Stimulated activated CD4-positive, alpha-beta T cell treated with anti-CD3 and anti-CD28 coated beads, Interleukin-12 subunit alpha, Interleukin-12 subunit beta, amount 100 ng/mL, for 4 hours (primary cell): ENCODE data around the gene SIL1.
"Not testable (repeated sequence)": the region's sequence is repeated elsewhere in the genome, so short reads cannot be mapped to it uniquely, and the experiment has no call there.

Experiments used
- DNase-seq: peaks from one replicate; pipeline ENCODE4 v3.0.0-alpha.2; 2020

SIL1 gene

DNA sequence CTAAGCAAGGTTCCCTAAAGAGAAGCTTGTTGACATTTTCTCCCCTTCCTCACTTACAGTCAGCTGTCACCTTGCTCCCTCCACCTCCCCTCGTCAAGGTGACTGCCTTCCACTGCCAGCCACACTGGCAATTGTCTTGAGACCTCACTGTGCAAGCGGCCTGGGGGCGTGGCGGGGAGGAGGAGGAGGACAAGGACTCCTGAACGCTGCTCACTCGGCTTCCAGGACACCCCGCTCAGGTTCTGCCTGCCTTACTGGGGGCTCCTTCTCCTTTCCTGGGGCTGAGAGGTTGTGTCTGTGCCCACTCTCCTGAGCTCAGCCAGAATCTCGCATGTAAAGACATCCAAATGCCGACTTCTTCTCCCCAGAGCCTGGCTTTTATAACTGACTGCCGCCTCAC lies 262.7 kb downstream of the SIL1 start:
- DNase-seq = no peak

DNA sequence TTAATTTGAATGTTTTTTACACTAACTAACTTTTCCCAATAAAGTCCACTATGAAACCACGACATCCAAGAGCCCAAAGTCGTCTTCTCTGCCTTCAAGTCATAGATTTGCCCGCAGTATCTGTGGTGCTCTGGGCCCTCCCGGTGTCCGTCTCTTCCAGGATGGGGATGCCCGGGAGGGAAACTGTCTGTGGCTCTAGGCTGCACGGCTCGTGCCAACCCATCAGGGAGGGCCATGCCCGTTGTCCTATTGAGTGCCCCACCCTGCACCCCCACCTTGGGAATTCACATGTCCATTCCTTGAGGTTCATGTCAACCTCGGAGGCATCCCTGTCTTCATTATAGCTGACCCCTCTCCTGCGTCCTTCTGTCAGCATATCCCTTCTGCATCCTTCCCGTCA lies 263.2 kb downstream of the SIL1 start:
- DNase-seq = no peak

DNA sequence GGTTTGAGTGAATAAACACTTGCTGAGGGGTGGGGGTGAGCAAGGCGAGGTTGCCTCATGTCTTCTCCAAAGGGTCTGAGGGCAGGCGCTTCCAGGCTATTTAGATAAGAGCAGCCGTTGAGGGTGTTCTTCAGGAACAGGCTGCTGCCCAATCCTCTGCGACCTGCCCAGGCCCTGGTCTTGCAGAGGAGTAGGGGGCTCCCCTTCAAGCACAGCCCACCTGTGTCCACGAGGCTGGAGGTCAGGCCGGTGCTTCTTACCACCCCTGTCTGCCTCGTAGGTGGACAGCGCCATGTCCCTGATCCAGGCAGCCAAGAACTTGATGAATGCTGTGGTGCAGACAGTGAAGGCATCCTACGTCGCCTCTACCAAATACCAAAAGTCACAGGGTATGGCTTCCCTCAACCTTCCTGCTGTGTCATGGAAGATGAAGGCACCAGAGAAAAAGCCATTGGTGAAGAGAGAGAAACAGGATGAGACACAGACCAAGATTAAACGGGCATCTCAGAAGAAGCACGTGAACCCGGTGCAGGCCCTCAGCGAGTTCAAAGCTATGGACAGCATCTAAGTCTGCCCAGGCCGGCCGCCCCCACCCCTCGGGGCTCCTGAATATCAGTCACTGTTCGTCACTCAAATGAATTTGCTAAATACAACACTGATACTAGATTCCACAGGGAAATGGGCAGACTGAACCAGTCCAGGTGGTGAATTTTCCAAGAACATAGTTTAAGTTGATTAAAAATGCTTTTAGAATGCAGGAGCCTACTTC lies 264.5 kb downstream of the SIL1 start:
- DNase-seq = no peak

DNA sequence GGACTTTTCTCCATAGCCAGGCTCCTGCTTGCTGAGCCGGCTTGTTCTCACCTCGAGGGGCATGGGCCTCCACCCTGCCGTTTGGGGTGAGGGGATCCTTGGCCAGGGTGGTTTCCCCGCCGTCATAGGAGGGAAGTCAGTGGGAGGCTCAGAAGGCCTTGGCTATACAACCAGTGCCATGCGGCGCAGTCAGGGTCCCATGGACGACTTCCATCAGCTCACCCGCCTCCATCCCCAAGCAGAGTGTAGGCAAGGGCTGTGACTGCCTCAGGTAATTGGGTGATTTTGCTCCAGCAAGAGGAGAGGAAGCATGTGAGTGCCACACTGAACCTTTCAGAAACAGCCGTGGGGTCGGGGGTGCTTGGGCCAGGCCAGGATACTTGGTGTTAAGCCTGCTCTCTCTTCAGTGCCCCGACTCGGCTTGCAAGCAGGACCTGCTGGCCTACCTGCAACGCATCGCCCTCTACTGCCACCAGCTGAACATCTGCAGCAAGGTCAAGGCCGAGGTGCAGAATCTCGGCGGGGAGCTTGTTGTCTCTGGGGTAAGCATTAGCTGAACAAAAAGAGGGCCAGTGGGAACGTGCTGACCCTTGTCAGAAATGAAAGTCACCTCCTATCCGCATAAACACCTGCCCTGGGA lies 265.9 kb downstream of the SIL1 start:
- DNase-seq = no peak

DNA sequence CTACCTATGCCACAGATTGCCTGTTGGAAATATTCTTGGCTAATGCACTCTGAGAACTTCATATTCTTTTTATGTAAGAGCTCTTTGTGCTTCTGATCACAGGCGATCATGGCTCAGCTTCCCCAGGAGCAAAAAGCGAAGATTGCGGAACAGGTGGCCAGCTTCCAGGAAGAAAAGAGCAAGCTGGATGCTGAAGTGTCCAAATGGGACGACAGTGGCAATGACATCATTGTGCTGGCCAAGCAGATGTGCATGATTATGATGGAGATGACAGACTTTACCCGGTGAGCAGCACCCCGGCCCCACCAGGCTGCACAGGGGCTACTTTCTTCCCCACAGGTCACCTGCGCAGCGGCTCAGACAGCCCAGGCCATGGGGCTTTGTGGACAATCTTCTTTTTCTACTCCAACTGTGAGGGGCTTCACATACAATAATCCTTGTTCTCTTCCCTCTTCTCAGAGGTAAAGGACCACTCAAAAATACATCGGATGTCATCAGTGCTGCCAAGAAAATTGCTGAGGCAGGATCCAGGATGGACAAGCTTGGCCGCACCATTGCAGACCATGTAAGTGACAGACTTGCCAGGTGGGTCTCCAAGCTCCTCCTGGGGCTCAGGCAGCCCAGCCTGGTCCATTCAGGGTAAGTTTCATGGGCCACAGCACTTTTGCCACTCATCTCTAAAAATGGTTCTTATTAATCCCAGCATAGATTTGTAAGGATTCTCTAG lies 267.6 kb downstream of the SIL1 start:
- DNase-seq = no peak

DNA sequence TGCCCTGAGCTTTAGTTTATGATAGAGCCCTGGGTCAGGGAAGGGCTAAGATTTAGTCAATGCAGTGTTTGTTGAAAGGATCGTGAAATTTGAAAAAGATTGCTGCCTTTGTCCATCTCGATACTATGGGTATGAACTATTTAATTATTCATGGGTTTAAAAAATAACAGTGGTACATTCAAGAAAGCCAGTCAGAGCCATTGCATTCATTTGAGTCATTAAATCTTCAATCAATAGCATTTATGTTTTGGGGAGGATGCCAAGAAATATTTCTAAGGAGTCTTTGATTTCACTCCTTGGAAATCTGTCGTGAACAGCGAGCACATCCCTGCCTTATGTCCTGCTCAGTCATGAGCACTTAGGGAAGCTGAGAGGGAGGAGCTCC lies 268.6 kb downstream of the SIL1 start:
- DNase-seq = no peak

DNA sequence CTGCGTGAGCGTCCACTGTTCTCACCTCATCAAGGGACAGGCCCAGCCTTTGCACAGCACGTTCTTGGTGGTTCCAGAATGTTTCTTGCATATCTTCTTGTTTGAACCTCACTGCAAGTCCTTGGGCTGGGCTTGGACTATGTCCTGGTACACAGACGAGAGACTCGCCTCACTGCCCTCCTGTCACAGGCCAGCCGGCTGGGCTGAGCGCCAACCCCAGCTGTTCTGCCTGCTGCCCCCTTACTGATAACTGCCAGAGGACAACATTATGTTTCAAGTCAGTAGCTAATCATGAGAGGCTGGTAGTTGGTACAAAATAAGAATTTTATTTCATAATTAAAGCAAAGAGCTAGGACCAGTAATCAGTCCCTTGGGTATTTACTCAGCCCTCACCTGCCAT lies 270.2 kb downstream of the SIL1 start:
- no peak for DNase-seq

DNA sequence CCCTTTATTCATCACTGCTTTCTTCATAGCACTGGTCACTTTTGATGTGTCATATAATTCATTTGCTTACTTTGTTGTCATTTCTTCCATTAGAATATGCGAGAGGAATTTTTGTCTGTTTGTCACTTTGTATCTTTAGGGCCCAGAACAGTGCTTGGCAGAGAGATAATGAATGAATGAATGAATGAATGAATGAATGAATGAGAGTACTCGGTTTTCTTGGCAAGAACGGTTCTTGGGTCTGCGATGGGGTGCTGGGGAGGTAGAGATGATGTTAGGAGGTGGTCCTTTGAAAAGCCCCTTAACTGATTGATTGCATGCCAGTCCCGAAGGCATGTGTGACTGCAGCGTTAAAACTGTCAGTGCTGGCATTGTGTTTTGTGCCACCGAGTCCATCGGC lies 270.6 kb downstream of the SIL1 start:
- DNase-seq = no peak

DNA sequence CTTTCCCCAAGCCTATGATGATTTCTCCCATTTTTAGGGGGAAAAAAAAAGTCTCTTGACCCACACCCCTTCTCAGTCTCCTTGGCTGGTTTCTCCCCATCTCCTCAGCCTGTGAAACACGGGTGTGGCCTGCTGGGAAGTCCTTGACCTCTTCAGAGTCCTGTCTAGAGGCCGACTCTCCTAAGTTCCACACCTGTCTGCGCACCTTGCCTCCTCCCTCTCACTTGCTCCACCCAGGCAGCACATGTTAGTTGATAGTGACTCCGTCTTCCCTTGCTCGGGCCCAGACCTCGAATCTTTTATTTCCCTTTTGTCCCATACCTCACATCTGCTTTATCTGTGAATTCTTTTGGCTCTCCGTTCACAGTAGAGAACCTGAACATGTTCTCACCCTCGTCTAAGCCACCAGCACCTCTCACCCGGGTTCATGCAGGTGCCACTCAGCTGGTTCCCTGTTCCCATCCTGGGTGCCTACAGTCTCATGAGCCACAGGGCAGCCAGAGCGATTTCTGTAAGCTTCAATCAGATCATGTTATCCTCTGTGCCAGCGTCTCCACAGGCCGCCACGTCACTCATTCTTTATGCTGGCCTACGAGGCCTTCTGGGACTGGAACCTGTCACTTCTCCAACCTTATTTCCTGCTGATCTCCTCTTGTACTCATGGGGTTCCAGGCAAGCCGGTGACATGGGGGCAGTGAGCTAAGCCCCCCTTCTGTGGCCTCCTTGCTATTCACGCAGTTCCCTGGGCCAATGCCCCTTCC lies 271.3 kb downstream of the SIL1 start:
- no peak for DNase-seq

DNA sequence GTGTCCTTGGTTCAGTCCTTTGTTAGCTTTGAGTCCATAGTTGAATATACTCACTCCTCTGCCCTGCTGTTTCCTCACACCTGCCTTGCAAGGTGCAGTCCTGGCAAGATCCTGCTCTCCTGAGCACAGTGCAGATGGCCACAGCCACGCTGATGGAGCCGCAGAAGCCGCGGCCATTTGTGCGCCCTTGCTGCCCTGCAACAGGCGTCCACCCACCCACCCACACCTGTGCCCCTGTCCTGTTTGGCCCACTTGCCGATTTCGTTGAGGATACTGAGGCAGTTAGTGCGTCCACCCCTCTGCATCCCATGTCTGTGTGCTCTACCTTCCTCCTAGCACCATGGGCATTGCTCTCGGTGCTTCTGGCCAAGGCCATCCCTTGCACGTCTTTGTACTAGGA lies 271.9 kb downstream of the SIL1 start:
- no peak for DNase-seq

DNA sequence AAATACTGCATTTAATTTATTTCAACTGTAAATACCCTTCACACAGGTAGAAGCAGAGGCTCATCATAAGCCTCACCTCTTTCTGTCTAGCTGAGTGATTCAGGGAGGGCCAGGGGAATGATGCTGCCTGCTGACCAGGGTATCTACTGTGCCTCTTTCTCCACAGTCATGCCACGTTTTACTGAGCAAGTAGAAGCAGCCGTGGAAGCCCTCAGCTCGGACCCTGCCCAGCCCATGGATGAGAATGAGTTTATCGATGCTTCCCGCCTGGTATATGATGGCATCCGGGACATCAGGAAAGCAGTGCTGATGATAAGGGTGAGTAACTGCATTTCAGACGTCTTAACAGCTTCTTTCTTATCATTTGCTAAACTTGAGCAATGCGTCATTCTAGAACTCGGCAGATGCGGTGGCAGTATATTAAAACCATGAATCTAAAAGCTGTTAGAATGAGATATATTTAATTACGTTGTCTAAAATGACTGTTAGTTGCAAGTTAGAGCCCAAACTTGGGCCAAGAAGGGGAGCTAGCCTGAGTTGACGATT lies 273.0 kb downstream of the SIL1 start:
- no peak for DNase-seq

DNA sequence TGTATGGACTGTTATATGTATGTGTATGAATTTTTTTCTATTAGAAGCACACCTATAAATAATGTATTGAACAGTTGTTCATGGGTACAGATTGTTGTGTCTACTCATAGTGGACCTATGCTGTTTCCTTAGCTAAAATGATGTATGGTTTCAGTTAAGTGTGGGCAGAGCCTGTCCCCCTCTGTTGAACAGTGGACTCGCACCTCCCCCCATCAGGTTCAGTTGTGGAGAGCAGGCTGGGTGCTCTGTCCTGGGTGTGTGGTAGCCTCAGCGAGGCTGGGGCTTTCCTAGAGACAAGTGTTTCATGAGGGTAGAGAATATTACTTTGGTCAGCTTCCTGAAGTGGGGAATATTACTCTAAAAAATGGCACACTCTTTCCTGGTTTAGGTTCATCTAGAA lies 275.7 kb downstream of the SIL1 start:
- DNase-seq = no peak

DNA sequence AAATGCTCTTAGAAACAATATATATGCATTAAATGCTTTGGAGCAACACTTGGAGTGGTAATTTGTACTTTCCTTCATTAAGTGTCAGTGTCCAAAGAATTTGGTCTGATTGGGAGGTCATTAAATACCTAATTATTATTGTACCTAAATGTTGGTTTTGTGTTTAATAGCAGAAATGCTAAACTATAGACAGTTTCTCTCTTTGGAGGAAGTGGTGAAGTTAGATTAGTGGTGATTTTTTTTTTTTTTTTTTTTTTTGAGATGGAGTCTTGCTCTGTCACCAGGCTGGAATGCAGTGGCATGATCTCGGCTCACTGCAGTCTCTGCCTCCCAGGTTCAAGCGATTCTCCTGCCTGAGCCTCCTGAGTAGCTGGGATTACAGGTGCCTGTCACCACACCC lies 276.8 kb downstream of the SIL1 start:
- DNase-seq = not testable (repeated sequence)

DNA sequence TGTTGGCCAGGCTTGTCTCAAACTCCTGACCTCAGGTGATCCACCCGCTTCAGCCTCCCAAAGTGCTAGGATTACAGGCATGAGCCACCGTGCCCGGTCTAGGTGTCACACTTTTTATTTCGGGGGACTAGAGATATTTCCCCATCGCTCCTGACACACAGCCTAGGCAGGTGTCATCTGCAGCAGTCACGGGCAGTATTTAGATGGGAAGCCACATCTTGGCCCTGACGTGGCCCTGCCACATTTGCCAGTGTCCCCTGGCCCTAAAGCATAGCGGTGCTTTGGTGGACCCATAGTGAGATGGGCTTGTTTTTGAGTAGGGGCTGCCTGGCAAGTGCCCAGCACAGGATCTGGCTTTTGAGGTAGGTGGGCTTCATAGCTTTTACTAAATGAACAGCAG lies 278.0 kb downstream of the SIL1 start:
- no peak for DNase-seq

DNA sequence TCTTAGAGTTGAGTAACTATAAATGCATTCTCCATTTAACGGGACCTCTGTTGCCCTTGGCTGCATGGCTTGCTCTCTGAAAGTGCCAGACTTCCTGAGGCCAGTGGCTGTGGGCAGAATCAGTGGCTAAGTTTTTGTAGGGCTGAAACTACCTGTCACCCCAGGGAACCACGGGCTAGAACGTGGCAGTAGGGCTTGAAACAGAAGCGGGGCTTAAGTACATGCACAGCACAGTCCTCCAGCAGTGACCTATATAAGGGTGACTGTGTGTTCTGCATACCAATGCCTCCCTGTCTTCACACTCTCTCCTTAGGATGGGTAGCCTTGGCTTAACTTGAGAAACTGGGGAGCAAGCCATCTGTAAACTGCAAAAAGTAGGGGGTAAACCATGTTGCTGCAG lies 279.5 kb downstream of the SIL1 start:
- DNase-seq = no peak

DNA sequence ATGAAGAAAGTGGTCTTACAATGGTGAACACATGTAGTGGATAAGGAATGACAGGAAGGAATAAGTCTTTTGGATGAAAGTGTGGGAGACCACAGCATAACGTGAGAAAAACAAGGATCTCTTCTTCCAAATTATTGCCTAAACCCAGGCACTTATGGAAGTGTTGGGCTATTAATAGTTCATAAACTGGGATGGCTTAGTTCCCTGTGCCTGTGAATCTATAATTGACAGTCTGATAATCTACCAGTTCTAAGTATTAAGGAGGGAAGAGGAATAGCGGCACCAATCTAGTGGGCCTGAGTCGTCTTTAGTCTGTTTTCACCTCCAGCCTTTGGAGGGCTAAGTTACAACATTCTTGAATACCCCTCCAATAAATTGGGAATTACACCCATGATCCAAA lies 283.8 kb downstream of the SIL1 start:
- no peak for DNase-seq

DNA sequence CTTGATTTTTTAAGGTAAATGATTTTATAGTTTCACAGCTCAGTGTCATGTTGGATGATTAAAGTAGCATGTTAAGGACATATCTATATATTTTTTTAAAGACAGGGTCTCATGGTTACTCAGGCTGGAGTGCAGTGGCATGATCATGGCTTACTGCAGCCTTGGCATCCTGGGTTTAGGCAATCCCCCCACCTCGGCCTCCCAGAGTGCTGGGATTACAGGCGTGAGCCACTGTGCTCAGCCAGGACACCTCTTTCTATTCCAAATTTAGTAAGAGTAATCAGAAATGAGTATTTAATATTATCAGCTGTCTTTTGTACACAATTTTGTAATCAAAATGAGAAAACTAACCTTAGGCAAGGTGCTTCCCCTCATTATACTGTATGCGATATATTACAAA lies 284.4 kb downstream of the SIL1 start:
- DNase-seq = no peak

DNA sequence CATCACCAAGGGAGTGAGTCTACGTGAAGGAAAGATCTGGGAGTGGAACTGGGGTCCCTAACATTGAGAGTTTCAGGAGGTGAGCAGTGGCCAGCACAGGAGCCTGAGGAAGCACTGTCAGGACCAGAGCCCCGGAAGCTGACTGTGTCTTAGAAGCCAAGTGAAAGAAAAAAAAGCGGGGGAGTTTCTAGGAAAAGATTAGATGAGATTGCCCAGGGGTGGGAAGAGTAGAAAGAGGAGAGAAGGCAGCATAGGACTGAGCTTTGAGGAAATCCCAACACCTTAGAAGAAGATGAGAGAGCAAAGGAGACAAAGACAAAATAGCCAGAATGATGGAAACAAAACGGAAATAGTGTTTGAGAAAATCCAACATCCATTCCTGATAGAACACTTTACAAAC lies 286.1 kb downstream of the SIL1 start:
- no peak for DNase-seq

DNA sequence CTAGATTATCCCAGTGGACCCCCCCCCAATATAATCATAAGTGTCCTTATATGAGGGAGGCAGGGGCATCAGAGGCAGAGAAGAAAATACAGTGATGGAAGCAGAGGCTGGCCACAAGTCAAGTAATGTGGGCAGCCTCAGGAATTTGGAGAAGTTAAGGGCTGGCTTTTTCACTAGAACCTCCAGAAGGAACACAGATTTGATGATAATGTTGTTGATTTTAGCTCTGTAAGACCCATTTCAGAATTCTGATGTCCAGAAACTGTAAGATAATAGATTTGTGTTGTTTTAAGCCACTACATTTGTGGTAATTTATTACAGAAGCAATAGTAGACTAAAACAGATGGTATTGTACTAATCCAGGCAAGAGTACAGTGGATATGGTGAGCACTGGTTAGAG lies 286.7 kb downstream of the SIL1 start:
- DNase-seq = no peak

DNA sequence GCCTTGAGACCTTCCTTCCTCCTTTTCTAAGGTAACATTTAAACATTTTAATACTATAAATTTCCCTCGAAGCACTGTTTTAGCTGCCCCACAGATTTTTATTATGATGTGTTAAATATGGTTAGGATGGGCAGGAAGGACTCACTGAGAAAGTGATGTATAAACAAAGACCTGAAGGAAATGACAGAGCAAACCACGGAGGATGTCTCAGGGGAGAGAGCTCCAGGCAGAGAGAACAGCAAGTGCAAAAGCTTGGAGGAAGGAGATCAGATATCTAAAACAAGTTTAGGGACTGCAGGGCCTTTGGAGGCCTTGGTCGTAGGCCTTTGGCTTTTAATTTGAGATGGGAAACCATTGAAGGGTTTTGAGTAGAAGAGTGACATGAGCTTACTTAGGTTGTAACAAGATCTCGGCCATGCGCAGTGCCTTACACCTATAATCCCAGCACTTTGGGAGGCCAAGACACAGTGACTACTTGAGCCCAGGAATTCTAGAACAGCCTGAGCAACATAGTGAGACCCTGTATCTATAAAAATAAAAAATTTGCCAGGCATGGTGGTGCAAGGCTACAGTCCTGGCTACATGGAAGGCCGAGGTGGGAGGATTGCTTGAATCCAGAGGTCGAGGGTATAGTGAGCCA lies 287.5 kb downstream of the SIL1 start:
- DNase-seq = no peak

DNA sequence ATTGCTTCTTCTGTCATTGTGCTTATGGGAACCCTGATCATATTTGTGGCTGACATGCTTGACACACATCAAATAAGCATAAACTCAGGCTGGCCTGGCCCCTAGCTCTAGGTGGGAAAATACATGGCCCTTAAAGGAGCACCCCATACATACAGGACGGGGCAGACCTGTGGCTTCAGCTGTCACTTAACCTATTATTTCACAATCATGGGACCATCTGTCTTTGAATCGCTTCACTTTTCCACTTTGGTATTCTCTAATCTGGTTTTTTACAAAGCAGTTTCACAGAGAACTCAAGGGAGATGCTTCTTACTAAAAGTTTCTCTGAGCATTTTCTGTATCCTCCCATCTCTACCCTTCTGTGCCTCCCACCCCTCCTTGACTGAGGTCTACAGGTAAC lies 288.4 kb downstream of the SIL1 start:
- DNase-seq = no peak

DNA sequence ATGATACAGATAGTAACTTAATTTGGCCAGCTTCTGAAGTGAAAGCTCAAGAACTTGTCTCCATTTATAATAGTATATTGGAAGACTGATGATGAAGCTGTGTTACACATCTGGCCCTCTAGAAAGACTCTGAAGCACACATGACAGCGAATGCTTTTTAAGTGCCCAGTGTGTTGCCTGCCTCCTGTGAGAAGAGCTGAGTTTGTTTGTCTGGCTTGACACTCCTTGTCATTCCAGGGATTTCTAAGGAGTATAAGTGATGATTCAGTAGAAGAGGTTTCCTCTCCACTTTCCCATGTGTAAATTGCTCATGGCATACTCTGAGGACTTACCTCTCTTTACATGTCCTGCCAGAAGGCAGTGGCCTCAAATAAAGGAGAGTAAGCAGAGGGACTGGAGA lies 292.6 kb downstream of the SIL1 start:
- DNase-seq = no peak
